Midbrain (tissue), 1 donor: ENCODE measurements around the gene BMP5.

ENCODE experiments used
- DNase-seq: peaks from one replicate; lab custom pipeline; 2025; lab: John Stamatoyannopoulos, UW

Gene BMP5

GRCh38 chr6:55872866-55873265 is 2.5 kb downstream of the BMP5 start:
- no peak for DNase-seq

DNA sequence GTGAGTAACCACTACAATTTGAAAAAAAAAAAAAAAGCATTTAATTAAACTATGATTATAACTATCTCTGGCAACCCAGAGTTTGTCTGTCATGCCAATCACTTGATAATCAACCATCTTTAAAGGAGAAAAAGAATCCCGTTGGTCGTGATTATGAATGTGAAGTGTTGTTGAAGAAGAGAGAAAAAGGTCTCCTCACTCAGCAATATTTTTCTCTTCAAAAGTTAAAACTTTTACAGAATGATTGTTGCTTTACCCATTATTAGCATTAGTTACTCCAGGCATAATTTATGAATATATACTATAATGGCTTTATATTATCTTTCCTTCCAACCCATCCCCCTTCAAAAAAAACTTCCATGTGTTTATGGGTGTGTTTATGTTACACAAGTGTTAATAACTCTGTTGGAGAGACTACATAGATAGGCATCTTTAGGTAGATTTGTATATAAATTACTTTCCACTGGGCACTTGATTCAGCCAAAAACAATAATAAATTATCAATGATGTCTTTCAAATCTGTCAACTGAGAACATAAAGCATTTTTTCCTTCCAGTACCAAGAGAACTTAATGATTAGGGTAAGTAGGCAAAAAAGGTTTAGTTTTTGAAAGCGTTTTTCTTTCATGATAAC is 5.1 kb downstream of the BMP5 start:
- DNase-seq = no peak

GRCh38 chr6:55869674-55870073 is 5.7 kb downstream of the BMP5 start:
- no peak for DNase-seq

DNA sequence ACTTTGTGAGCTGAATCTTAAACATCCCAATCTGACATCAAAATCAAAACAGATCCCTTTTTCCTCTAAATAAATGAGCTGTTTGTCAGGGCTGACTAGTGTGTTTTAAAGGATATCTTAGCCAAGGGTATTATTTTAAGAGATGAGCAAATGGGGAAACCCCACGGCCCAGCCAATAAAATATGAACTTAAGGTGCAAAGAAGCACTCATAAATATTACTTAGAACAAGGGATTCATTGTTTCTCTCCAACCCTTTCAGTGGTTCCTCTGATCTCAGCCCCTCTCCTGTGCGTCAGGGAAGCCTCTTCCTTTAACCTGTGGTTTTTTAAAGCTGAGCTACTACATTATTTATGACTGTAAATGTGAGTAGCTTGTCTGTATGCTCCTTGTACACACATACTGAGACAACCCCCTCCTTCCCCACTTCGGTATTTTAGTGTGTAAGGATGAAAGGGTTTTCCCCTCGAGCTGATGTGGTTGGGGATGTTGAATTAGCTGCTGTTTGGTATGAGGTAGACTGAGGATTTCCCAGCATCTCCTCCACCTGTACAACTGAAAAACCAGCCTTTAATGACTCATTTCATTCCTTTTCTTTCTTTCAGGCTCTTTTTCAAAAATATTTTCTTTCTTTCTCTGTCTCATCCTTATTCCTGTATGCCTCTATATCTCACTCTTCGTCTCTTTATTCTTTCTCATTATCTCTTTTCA is 6.5 kb downstream of the BMP5 start:
- DNase-seq = no peak

- DNase-seq = no peak
These were observed 7.2 kb downstream of the BMP5 start for GRCh38 chr6:55868176-55868575.

DNA sequence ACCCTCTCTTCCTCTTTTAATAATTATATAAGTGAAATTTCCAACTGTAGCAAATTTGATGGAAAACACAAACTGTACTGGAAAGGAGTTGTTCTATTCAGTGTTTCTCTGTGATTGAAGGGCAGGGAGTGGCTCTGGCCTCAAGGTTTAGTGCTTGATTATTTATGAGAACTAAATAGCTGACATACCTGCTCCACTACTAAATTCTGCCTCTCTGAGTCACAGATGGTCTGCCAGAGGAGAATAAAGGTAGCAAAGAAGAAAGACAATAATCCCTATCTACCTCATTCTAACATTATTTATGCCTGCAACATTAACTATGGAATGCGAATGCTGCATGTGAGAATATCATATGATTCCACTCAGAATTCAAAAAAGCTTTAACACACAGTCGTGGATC is 9.3 kb downstream of the BMP5 start:
- no peak for DNase-seq

GRCh38 chr6:55853008-55854001 is 22.1 kb downstream of the BMP5 start:
- no peak for DNase-seq

GRCh38 chr6:55841341-55841740 is 34.0 kb downstream of the BMP5 start:
- no peak for DNase-seq

DNA sequence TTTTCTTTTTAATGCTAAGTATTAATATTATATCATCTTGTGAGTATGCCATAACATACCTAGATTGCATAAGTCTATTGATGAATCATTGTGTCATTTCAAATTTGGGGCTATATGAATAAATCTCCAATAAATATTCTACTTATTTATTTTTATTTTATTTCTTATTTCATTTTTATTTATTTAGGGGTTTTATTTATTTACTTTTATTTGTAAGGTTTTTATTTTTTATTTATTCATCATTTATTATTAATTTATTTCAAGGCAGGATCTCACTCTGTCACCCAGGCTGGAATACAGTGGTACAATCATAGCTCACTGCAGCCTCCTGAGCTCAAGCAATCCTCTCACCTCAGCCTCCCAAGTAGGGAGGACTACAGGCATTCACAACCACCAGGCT is 36.3 kb downstream of the BMP5 start:
- DNase-seq = no peak

GRCh38 chr6:55836945-55837344 is 38.4 kb downstream of the BMP5 start:
- DNase-seq = no peak

- DNase-seq = no peak
These were observed 38.9 kb downstream of the BMP5 start for GRCh38 chr6:55836481-55836880.

DNA sequence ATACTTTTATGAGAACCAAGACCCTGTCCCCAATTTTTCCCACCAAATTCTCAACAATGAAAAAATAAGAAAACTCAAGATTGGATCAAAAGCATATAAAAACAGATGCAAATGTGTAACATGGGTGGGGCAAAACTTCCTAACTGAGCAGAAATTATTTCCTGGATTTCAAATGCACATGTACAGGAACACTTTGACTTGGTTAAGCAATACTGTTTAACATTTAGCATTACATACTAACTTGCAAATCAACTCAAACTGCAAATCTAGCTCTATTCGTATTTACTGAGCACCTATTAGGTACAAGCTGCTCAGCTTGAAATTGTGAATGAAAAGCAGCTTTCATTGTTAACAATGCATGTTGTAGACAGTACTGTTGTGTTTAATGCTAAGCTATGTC is 40.2 kb downstream of the BMP5 start:
- no peak for DNase-seq

- no peak for DNase-seq
These were observed 42.1 kb downstream of the BMP5 start for GRCh38 chr6:55833284-55833683.

- DNase-seq = no peak
These were observed 47.4 kb downstream of the BMP5 start for GRCh38 chr6:55827818-55828522.

DNA sequence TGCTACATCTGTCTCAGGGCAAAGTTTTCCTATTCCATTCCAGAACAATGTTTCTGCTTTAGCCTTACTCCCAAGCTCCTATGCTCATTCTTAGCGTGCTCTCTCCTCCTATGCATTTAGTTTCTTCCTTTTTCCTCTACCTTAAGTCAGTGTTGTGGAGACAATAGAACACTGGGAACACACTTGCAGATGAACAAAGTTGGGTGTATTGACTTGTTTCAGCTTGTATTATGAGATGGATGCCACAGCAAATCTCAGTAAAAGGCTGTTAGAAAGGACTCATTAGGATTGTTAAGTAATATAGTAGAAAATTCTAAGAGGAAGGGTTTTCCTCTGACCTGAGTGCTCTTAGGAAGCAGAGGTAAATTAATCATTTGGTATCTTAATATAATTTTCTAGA is 48.4 kb downstream of the BMP5 start:
- DNase-seq = no peak

DNA sequence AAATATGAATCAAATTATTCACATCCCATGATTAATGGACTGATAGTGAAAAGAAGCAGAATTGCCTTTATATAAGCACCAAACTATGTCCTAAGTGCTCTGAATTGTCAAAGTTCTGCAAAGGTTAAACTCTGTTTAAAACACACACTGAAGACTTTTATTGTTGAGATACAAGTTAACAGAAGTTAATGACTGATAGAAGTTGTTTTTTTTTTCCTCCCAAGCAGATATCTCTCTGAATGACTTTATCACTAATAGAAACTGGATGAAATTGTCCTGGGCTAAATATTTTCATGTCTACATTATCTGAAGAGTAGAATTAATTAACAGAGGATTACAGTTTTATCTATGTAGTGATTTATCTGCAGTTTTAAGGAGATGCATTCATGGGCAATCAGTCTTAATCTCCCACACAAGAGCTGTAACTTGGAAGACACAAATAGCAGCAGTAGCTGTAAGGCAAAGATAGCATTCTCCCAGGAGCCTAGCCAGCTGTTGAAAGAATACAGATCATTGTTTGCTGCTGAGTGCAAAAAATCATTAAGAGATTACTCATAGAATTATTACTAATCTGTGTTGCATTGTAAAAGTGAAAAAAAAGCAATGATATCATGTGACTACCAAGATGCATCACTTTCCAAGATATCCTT is 49.9 kb downstream of the BMP5 start:
- no peak for DNase-seq

DNA sequence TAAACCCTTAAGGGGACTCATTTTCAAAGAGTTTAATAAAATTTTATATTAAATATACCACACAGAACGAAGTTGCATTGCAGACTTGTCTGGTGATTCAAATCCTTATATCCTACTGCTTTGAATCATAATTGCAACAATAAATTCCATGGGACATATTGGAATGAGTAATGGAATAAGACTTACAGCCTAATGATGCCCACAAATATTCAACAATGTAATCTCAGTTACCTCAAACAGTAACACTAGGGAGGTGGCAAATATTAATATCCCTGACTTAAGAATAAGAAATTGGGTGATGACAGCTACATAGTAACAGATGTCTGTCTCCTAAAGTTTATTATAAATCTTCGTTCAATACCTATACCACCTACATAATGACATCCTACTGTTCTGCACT is 52.6 kb downstream of the BMP5 start:
- DNase-seq = no peak

DNA sequence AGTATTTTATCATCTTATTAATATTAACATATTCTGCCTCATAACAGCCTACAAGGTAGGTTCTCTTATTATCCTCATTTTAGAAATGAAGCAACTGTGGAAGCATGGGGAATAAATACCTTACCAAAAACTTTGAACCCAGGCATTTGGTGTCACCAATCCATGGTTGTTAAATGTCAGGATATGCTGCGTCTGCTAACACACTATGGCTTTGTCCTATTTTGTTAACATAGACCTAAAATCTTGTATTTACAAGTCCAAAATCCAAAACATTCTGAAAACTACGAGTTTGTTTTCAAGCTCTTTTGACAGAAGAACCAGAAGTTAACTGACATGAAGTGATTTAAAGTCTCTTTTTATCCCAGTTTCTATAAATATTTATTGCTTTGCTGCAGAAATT is 53.4 kb downstream of the BMP5 start:
- DNase-seq = no peak

GRCh38 chr6:55820696-55821095 is 54.7 kb downstream of the BMP5 start:
- no peak for DNase-seq

GRCh38 chr6:55819811-55820210 is 55.6 kb downstream of the BMP5 start:
- no peak for DNase-seq

DNA sequence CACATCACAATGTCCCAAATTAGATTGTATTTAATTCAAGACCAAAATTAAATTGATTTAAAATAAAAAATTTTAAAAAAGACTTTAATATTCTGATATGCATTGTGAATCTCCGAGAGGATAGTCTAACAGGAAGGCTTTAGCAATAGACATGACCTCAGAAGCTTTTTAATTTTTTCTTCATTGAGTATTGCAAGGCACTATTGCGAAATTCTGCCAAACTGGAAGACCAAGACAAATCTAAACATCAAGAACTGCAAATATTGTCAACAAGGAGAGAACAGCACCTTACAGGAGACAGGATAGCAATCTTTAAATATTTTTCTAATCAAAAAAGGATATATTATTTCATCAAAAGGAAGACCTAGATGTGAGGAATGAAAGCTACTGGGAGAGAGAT is 56.9 kb downstream of the BMP5 start:
- DNase-seq = no peak

GRCh38 chr6:55812509-55812908 is 62.9 kb downstream of the BMP5 start:
- DNase-seq = no peak
